ENCODE measurements around the gene RBM25.

DNA sequence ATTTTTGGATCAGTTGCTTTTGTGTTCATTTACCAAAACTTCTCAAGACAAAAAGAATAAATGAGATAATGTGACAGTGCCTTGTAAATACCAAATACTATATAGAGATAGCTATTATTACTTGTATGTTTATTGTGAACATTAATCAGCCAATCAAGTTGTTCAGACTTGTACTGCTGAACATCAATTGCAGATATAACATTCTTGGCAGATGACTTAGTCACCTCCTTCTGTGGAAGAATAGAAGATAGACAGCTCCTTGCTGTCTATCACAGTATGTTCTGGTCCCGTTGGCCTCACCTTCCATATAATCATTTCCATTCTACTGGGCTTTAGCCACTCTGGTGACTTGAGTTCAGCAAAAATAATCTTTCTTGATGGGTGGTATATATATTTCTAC, 108.1 kb downstream of the RBM25 start:
- TF ChIP-seq, protein P1, sequence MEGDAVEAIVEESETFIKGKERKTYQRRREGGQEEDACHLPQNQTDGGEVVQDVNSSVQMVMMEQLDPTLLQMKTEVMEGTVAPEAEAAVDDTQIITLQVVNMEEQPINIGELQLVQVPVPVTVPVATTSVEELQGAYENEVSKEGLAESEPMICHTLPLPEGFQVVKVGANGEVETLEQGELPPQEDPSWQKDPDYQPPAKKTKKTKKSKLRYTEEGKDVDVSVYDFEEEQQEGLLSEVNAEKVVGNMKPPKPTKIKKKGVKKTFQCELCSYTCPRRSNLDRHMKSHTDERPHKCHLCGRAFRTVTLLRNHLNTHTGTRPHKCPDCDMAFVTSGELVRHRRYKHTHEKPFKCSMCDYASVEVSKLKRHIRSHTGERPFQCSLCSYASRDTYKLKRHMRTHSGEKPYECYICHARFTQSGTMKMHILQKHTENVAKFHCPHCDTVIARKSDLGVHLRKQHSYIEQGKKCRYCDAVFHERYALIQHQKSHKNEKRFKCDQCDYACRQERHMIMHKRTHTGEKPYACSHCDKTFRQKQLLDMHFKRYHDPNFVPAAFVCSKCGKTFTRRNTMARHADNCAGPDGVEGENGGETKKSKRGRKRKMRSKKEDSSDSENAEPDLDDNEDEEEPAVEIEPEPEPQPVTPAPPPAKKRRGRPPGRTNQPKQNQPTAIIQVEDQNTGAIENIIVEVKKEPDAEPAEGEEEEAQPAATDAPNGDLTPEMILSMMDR (IDR thresholded peaks at IDR 0.05): no peak
- TF ChIP-seq POLR2AphosphoS5 (IDR thresholded peaks at IDR 0.05) (no peak), POLR2A (IDR thresholded peaks at IDR 0.05) (no peak)
